A673 (cell line): ENCODE data around the gene MIER3.

ENCODE experiments used
- CTCF ChIP-seq: fragments of 300-800, 200-600 bp; sonication (generic); conservative IDR thresholded peaks from 2 replicates; pipeline ENCODE4 v1.5.1; 2017; ENCODE audit warnings: low read depth, mild to moderate bottlenecking, antibody characterized with exemption, low read length, moderate library complexity, mixed read lengths
- EZH2 ChIP-seq: fragments of 200-600 bp; sonication (generic); IDR thresholded peaks from 2 replicates; pipeline ENCODE4 v1.6.1; 2017; ENCODE audit warnings: borderline replicate concordance, low read depth, mild to moderate bottlenecking, mixed read lengths, antibody characterized with exemption, low read length; ENCODE audit not compliant: poor library complexity, severe bottlenecking

- no peak for TF ChIP-seq CTCF
- TF ChIP-seq EZH2: no peak
These were observed 2.3 kb upstream of the MIER3 start for GRCh38 chr5:56954262-56954661.
